H9 (cell line): Measurements from ENCODE around the gene ISG15. TPM values are rescaled to one million over a fixed set of nuclear protein-coding genes. Genes with fewer than 3 reads are reported as not detected.

Experiments
- DNase-seq: peaks from one replicate; pipeline ENCODE4 v3.0.0-alpha.2; 2017
- H2AFZ ChIP-seq: one replicate; pipeline ENCODE4 v1.6.1; 2013; ENCODE audit warnings: mild to moderate bottlenecking, low read length, control low read depth, moderate library complexity
- H2AK5ac ChIP-seq: 2 replicates; pipeline ENCODE4 v1.6.1; 2013; ENCODE audit warnings: low read length, control low read depth, mixed read lengths; ENCODE audit not compliant: insufficient read length
- H2BK120ac ChIP-seq: one replicate; pipeline ENCODE4 v1.6.1; 2013; ENCODE audit warnings: low read depth, mild to moderate bottlenecking, low read length, control low read depth, inconsistent platforms; ENCODE audit not compliant: poor library complexity, severe bottlenecking
- H2BK12ac ChIP-seq: 2 replicates; pipeline ENCODE4 v1.6.1; 2013; ENCODE audit warnings: low read length, control low read depth, mixed read lengths, low read depth; ENCODE audit not compliant: insufficient read length
- H2BK15ac ChIP-seq: 2 replicates; pipeline ENCODE4 v1.6.1; 2013; ENCODE audit warnings: low read depth, low read length, control low read depth
- H2BK20ac ChIP-seq: one replicate; pipeline ENCODE4 v1.6.1; 2013; ENCODE audit warnings: low read depth, mild to moderate bottlenecking, low read length, control low read depth, inconsistent platforms; ENCODE audit not compliant: poor library complexity, severe bottlenecking
- H2BK5ac ChIP-seq: 2 replicates; pipeline ENCODE4 v1.6.1; 2013; ENCODE audit warnings: low read length, control low read depth, mixed read lengths; ENCODE audit not compliant: insufficient read length
- H3K14ac ChIP-seq: 2 replicates; pipeline ENCODE4 v1.6.1; 2013; ENCODE audit warnings: low read length, control low read depth; ENCODE audit not compliant: insufficient read depth
- H3K18ac ChIP-seq: 2 replicates; pipeline ENCODE4 v1.6.1; 2013; ENCODE audit warnings: low read depth, mild to moderate bottlenecking, mixed read lengths, low read length, control low read depth; ENCODE audit not compliant: insufficient read length
- H3K23ac ChIP-seq: 2 replicates; pipeline ENCODE4 v1.6.1; 2013; ENCODE audit warnings: low read length, control low read depth, mixed read lengths, low read depth; ENCODE audit not compliant: insufficient read length
- H3K23me2 ChIP-seq: 2 replicates; pipeline ENCODE4 v1.6.1; 2013; ENCODE audit warnings: low read depth, mild to moderate bottlenecking, mixed read lengths, low read length, control low read depth; ENCODE audit not compliant: insufficient read length, poor library complexity, severe bottlenecking
- H3K27ac ChIP-seq: 2 replicates; pipeline ENCODE4 v1.5.1; 2013; ENCODE audit warnings: low read length, control low read depth, mixed read lengths, low read depth; ENCODE audit not compliant: insufficient read length
- H3K27me3 ChIP-seq: 2 replicates; pipeline ENCODE4 v1.6.1; 2013; ENCODE audit warnings: low read length, control low read depth, inconsistent platforms; ENCODE audit not compliant: insufficient read depth
- H3K4ac ChIP-seq: 2 replicates; pipeline ENCODE4 v1.6.1; 2013; ENCODE audit warnings: low read depth, mild to moderate bottlenecking, control low read depth, inconsistent platforms, low read length, moderate library complexity
- H3K4me1 ChIP-seq: 2 replicates; pipeline ENCODE4 v1.6.1; 2013; ENCODE audit warnings: low read length, control low read depth, inconsistent platforms; ENCODE audit not compliant: insufficient read depth
- H3K4me2 ChIP-seq: 2 replicates; pipeline ENCODE4 v1.6.1; 2013; ENCODE audit warnings: low read length, control low read depth, mixed read lengths; ENCODE audit not compliant: insufficient read length, insufficient read depth
- H3K56ac ChIP-seq: 2 replicates; pipeline ENCODE4 v1.6.1; 2013; ENCODE audit warnings: low read depth, mild to moderate bottlenecking, mixed read lengths, low read length, control low read depth; ENCODE audit not compliant: insufficient read length
- H3K79me1 ChIP-seq: 2 replicates; pipeline ENCODE4 v1.6.1; 2013; ENCODE audit warnings: low read depth, mild to moderate bottlenecking, moderate library complexity, low read length, control low read depth, inconsistent platforms; ENCODE audit not compliant: insufficient read depth, poor library complexity, severe bottlenecking
- H3K79me2 ChIP-seq: 2 replicates; pipeline ENCODE4 v1.6.1; 2013; ENCODE audit warnings: low read length, control low read depth, inconsistent platforms; ENCODE audit not compliant: insufficient read depth
- H3K9ac ChIP-seq: 2 replicates; pipeline ENCODE4 v1.6.1; 2013; ENCODE audit warnings: low read length, control low read depth, mixed read lengths; ENCODE audit not compliant: insufficient read length; ENCODE audit errors: extremely low read depth
- H3K9me3 ChIP-seq: one replicate; pipeline ENCODE4 v1.6.1; 2013; ENCODE audit warnings: low read depth, low read length, inconsistent platforms; ENCODE audit not compliant: control insufficient read depth
- H3T11ph ChIP-seq: one replicate; pipeline ENCODE4 v1.6.1; 2013; ENCODE audit warnings: mild to moderate bottlenecking, low read length, control low read depth, inconsistent platforms
- H4K20me1 ChIP-seq: one replicate; pipeline ENCODE4 v1.6.1; 2013; ENCODE audit not compliant: control insufficient read depth, insufficient read length, insufficient read depth
- H4K5ac ChIP-seq: 2 replicates; pipeline ENCODE4 v1.6.1; 2013; ENCODE audit warnings: low read depth, mild to moderate bottlenecking, mixed read lengths, low read length, control low read depth; ENCODE audit not compliant: insufficient read length
- H4K8ac ChIP-seq: replicated peaks from 2 replicates; pipeline ENCODE4 v1.6.1; 2013; ENCODE audit warnings: low read length, control low read depth, mixed read lengths, low read depth; ENCODE audit not compliant: insufficient read length
- H4K91ac ChIP-seq: 2 replicates; pipeline ENCODE4 v1.6.1; 2013; ENCODE audit warnings: low read depth, mild to moderate bottlenecking, moderate library complexity, mixed read lengths, low read length, control low read depth; ENCODE audit not compliant: insufficient read length
- H3K27ac Mint-ChIP-seq, 3 experiments: 2 replicates in 2 of 3; 3 replicates in 1 of 3; pipeline ENCODE4 v1.8.0; 2020 to 2021; ENCODE audit warnings: mixed read lengths in 3 of 3, mild to moderate bottlenecking in 1 of 3, moderate library complexity in 1 of 3
- H3K27me3 Mint-ChIP-seq: 2 replicates; pipeline ENCODE4 v1.8.0; 2021; ENCODE audit warnings: low read depth, mild to moderate bottlenecking, moderate library complexity, mixed read lengths
- H3K36me3 Mint-ChIP-seq, 3 experiments: 2 replicates in 2 of 3; 3 replicates in 1 of 3; pipeline ENCODE4 v1.8.0; 2020 to 2021; ENCODE audit warnings: low read depth in 3 of 3, mixed read lengths in 3 of 3; ENCODE audit not compliant: insufficient read depth in 1 of 3
- H3K4me1 Mint-ChIP-seq, 2 experiments: 2 replicates each; pipeline ENCODE4 v1.8.0; 2020; ENCODE audit warnings: mixed read lengths in 2 of 2
- H3K4me3 Mint-ChIP-seq, 2 experiments: 2 replicates in 1 of 2; 3 replicates in 1 of 2; pipeline ENCODE4 v1.8.0; 2020 to 2021; ENCODE audit warnings: mild to moderate bottlenecking in 2 of 2, mixed read lengths in 2 of 2, moderate library complexity in 1 of 2
- H3K9me3 Mint-ChIP-seq, 2 experiments: 2 replicates in 1 of 2; 3 replicates in 1 of 2; pipeline ENCODE4 v1.8.0; 2020; ENCODE audit warnings: mild to moderate bottlenecking in 2 of 2, mixed read lengths in 2 of 2, moderate library complexity in 1 of 2
- CTCF ChIP-seq: fragments of 200-600 bp; sonication (generic); conservative IDR thresholded peaks from 3 replicates; pipeline ENCODE4 v1.8.0; 2021; ENCODE audit warnings: antibody characterized with exemption, mild to moderate bottlenecking
- WGBS: extraction: QIAGEN DNeasy Blood & Tissue Kit; methylation state at CpG from one replicate; pipeline ENCODE4 v1.1.7; 2013; ENCODE audit warnings: missing lambda C conversion rate, low lambda C conversion rate, mixed read lengths; ENCODE audit not compliant: insufficient read length; ENCODE audit errors: extremely low coverage; 5-methylcytosine and 5-hydroxymethylcytosine counted together
- total RNA-seq: library from RNA; stranded (reverse); gene quantifications from 2 replicates; pipeline ENCODE4 v1.2.1, GENCODE V29; 2021

Gene ISG15
- total RNA-seq, 1 experiment from 2014 or later, result 39.7 TPM

- H3K9me3 Mint-ChIP-seq, result peaks cover 4 to 6% of the 10 kb centered on the region in 2 experiments
- no peak overlapping the region for H2BK20ac ChIP-seq
- H4K91ac ChIP-seq, result no peak overlapping the region
- H2AFZ ChIP-seq, result no peak overlapping the region
- no peak for DNase-seq
- H2BK15ac ChIP-seq, result no peak overlapping the region
- H3K4me3 Mint-ChIP-seq, result peak overlapping the region in 1 of 2 experiments; percentile 26; a peak in 1 of 5 replicates
- H4K5ac ChIP-seq, result no peak overlapping the region
- no CpG with 5 or more reads among the region's 9 CpGs for WGBS
- H2AK5ac ChIP-seq, result no peak overlapping the region
- no peaks in the 10 kb centered on the region for H3K79me1 ChIP-seq
- H3K23ac ChIP-seq, result no peak overlapping the region
- no peaks in the 10 kb centered on the region; the same call in 1 of the 2 replicates for H3K27me3 ChIP-seq
- no peak overlapping the region for H3T11ph ChIP-seq
- peaks cover 47% of the 10 kb centered on the region for H3K27me3 Mint-ChIP-seq
- H4K8ac ChIP-seq, result no peak overlapping the region
- no peak overlapping the region for H2BK12ac ChIP-seq
- H3K4ac ChIP-seq, result no peak overlapping the region
- H3K14ac ChIP-seq, result no peak overlapping the region
- H3K4me1 Mint-ChIP-seq, result peaks cover 5 to 9% of the 10 kb centered on the region in 2 experiments; a peak in 3 of 4 replicates
- no peak overlapping the region for H2BK120ac ChIP-seq
- H3K56ac ChIP-seq, result no peak overlapping the region
- H3K9ac ChIP-seq, result no peak overlapping the region
- H3K4me1 ChIP-seq, result no peaks in the 10 kb centered on the region
- no peak for TF ChIP-seq CTCF
- no peaks in the 10 kb centered on the region for H4K20me1 ChIP-seq
- no peak overlapping the region for H3K27ac Mint-ChIP-seq
- no peak overlapping the region for H3K27ac ChIP-seq
- H3K23me2 ChIP-seq, result no peaks in the 10 kb centered on the region
- H3K4me2 ChIP-seq, result no peak overlapping the region
- H3K79me2 ChIP-seq, result no peaks in the 10 kb centered on the region
- H3K36me3 Mint-ChIP-seq, result peaks cover 0 to 6% (median 4%) of the 10 kb centered on the region in 3 experiments; a peak in 4 of 7 replicates
- H2BK5ac ChIP-seq, result no peak overlapping the region
- H3K18ac ChIP-seq, result no peak overlapping the region
- no peaks in the 10 kb centered on the region for H3K9me3 ChIP-seq
Observed at GRCh38 chr1:975365-975764, 37.9 kb upstream of the ISG15 start.
